H1 (cell line): ENCODE data around the gene PFKP. TPM values are rescaled to one million over a fixed set of nuclear protein-coding genes. Genes with fewer than 3 reads are reported as not detected.

Experiments used
- CTCF ChIA-PET: fragments of 300-600 bp; sonication (Branson Sonifier 250); formaldehyde crosslinking; loops from one replicate; lab custom pipeline; 2021; ENCODE audit not compliant: partially characterized antibody; lab: Charles Lee
- POLR2A ChIA-PET: fragments of 300-600 bp; sonication (Branson Sonifier 250); formaldehyde crosslinking; loops from one replicate; lab custom pipeline; 2021; ENCODE audit warnings: inconsistent platforms; ENCODE audit not compliant: partially characterized antibody; lab: Charles Lee
- DNase-seq, 2 experiments: peaks; one replicate each; pipeline versions ENCODE4 v3.0.0 to v3.0.0-alpha.2; 2010 to 2022; ENCODE audit warnings: low spot score in 2 of 2, low read depth in 1 of 2, mixed read lengths in 1 of 2
- FAIRE-seq: peaks from 2 replicates; lab custom pipeline; 2011; peaks lifted over from hg19 to GRCh38; lab: Jason Lieb, UNC
- H2AFZ ChIP-seq: 2 replicates; pipeline ENCODE4 v1.8.1; 2012; ENCODE audit warnings: low read length, inconsistent platforms
- H2AK5ac ChIP-seq: 2 replicates; pipeline ENCODE4 v1.6.1; 2013; ENCODE audit warnings: low read depth, low read length
- H2BK120ac ChIP-seq: replicated peaks from 2 replicates; pipeline ENCODE3; 2013; ENCODE audit warnings: low read depth, low read length, inconsistent platforms
- H2BK12ac ChIP-seq: 2 replicates; pipeline ENCODE4 v1.6.1; 2013; ENCODE audit warnings: low read depth, low read length
- H2BK15ac ChIP-seq: 2 replicates; pipeline ENCODE4 v1.6.1; 2013; ENCODE audit warnings: low read length
- H2BK20ac ChIP-seq: 2 replicates; pipeline ENCODE4 v1.6.1; 2013; ENCODE audit warnings: low read length
- H2BK5ac ChIP-seq: 2 replicates; pipeline ENCODE4 v1.6.1; 2013; ENCODE audit warnings: low read depth, low read length
- H3K14ac ChIP-seq: 2 replicates; pipeline ENCODE4 v1.6.1; 2013; ENCODE audit warnings: inconsistent platforms; ENCODE audit not compliant: insufficient read length
- H3K18ac ChIP-seq: 2 replicates; pipeline ENCODE4 v1.6.1; 2013; ENCODE audit warnings: low read length; ENCODE audit errors: extremely low read depth
- H3K23ac ChIP-seq: 2 replicates; pipeline ENCODE4 v1.6.1; 2013; ENCODE audit warnings: inconsistent platforms; ENCODE audit not compliant: insufficient read length
- H3K23me2 ChIP-seq: 2 replicates; pipeline ENCODE4 v1.6.1; 2013; ENCODE audit warnings: low read depth, low read length
- H3K27ac ChIP-seq: 2 replicates; pipeline ENCODE4 v1.6.1; 2011; ENCODE audit warnings: low read depth, low read length, inconsistent platforms
- H3K27me3 ChIP-seq, 4 experiments: replicated peaks in 1 of 4; 1 replicate in 1 of 4; 2 replicates in 3 of 4; pipeline versions ENCODE4 v1.6.1 to v1.8.1; 2011 to 2013; ENCODE audit warnings: low read length in 3 of 4, mild to moderate bottlenecking in 3 of 4, inconsistent platforms in 2 of 4, mixed read lengths in 2 of 4, moderate library complexity in 1 of 4; ENCODE audit not compliant: control insufficient read depth in 3 of 4, insufficient read depth in 3 of 4; ENCODE audit errors: extremely low read depth in 1 of 4
- H3K36me3 ChIP-seq, 4 experiments: 2 replicates each; pipeline versions ENCODE4 v1.6.1 to v1.8.1; 2011 to 2013; ENCODE audit warnings: mild to moderate bottlenecking in 4 of 4, low read length in 3 of 4, moderate library complexity in 2 of 4, control low read depth in 1 of 4, inconsistent platforms in 1 of 4; ENCODE audit not compliant: insufficient read depth in 4 of 4, control insufficient read depth in 2 of 4
- H3K4ac ChIP-seq: replicated peaks from 2 replicates; pipeline ENCODE3; 2013; ENCODE audit warnings: low read length, low read depth, mixed read lengths, inconsistent platforms; ENCODE audit not compliant: insufficient read length
- H3K4me1 ChIP-seq, 4 experiments: replicated peaks in 1 of 4; 1 replicate in 1 of 4; 2 replicates in 3 of 4; pipeline versions ENCODE4 v1.6.1 to v1.8.1; 2011 to 2013; ENCODE audit warnings: low read length in 3 of 4, inconsistent platforms in 2 of 4, mixed read lengths in 1 of 4; ENCODE audit not compliant: insufficient read depth in 4 of 4, control insufficient read depth in 3 of 4
- H3K4me2 ChIP-seq, 2 experiments: 2 replicates each; pipeline versions ENCODE4 v1.6.1 to v1.8.1; 2011 to 2013; ENCODE audit warnings: low read depth in 2 of 2, low read length in 2 of 2, control low read depth in 1 of 2, inconsistent platforms in 1 of 2, mild to moderate bottlenecking in 1 of 2; ENCODE audit not compliant: insufficient read depth in 1 of 2
- H3K4me3 ChIP-seq, 4 experiments: fragments of 200-600, 300-600 bp in 1 of 4; sonication (generic), shearing (Covaris generic), sonication (Bioruptor Twin) in 1 of 4; 2 replicates each; pipeline versions ENCODE4 v1.5.1 to v1.8.1; 2011 to 2016; ENCODE audit warnings: low read length in 4 of 4, low read depth in 3 of 4, control low read depth in 2 of 4, inconsistent platforms in 2 of 4, mild to moderate bottlenecking in 2 of 4, mixed read lengths in 1 of 4, moderate library complexity in 1 of 4; ENCODE audit not compliant: insufficient read depth in 2 of 4; ENCODE audit errors: extremely low read depth in 1 of 4
- H3K56ac ChIP-seq: replicated peaks from 2 replicates; pipeline ENCODE3; 2013; ENCODE audit warnings: low read depth, mild to moderate bottlenecking, mixed read lengths, low read length, inconsistent platforms; ENCODE audit not compliant: insufficient read length
- H3K79me1 ChIP-seq: 2 replicates; pipeline ENCODE4 v1.6.1; 2013; ENCODE audit warnings: low read depth, low read length, control low read depth
- H3K79me2 ChIP-seq, 2 experiments: 2 replicates each; pipeline versions ENCODE4 v1.6.1 to v1.8.1; 2012 to 2013; ENCODE audit warnings: low read length in 2 of 2, mild to moderate bottlenecking in 2 of 2, inconsistent platforms in 1 of 2; ENCODE audit not compliant: insufficient read depth in 2 of 2, control insufficient read depth in 1 of 2
- H3K9ac ChIP-seq, 4 experiments: replicated peaks in 1 of 4; 1 replicate in 1 of 4; 2 replicates in 3 of 4; pipeline versions ENCODE4 v1.6.1 to v1.8.1; 2011 to 2013; ENCODE audit warnings: low read depth in 3 of 4, low read length in 3 of 4, control low read depth in 2 of 4, mild to moderate bottlenecking in 2 of 4, moderate library complexity in 2 of 4, inconsistent platforms in 1 of 4; ENCODE audit errors: extremely low read depth in 1 of 4
- H3K9me3 ChIP-seq, 2 experiments: 2 replicates each; pipeline versions ENCODE4 v1.6.1 to v1.8.1; 2012 to 2013; ENCODE audit warnings: mild to moderate bottlenecking in 2 of 2, moderate library complexity in 2 of 2, control low read depth in 1 of 2, inconsistent platforms in 1 of 2, low read depth in 1 of 2, low read length in 1 of 2, mixed read lengths in 1 of 2; ENCODE audit not compliant: insufficient read depth in 2 of 2
- H4K20me1 ChIP-seq, 2 experiments: replicated peaks in 1 of 2; 2 replicates each; pipeline versions ENCODE3 to v1.8.1; 2011 to 2013; ENCODE audit warnings: inconsistent platforms in 2 of 2, low read length in 2 of 2, mild to moderate bottlenecking in 1 of 2; ENCODE audit not compliant: insufficient read depth in 2 of 2, control insufficient read depth in 1 of 2
- H4K5ac ChIP-seq: 2 replicates; pipeline ENCODE4 v1.6.1; 2013; ENCODE audit warnings: low read length, low read depth, mixed read lengths, inconsistent platforms; ENCODE audit not compliant: insufficient read length
- H4K8ac ChIP-seq: 2 replicates; pipeline ENCODE4 v1.8.0; 2013; ENCODE audit warnings: mild to moderate bottlenecking, moderate library complexity, low read length, inconsistent platforms; ENCODE audit not compliant: insufficient read depth; ENCODE audit errors: extremely low read depth
- H4K91ac ChIP-seq: replicated peaks from 2 replicates; pipeline ENCODE3; 2013; ENCODE audit warnings: low read length, mixed read lengths, inconsistent platforms; ENCODE audit not compliant: insufficient read length
- ASH2L ChIP-seq: fragments of 200-600, 300-600 bp; sonication (generic); IDR thresholded peaks from one replicate; pipeline ENCODE4 v1.7.1; 2017; ENCODE audit warnings: low read length
- FOSL1 ChIP-seq: IDR thresholded peaks from 2 replicates; pipeline ENCODE4 v1.6.1; 2011; ENCODE audit warnings: mild to moderate bottlenecking, low read depth, low read length, moderate library complexity; ENCODE audit not compliant: insufficient read depth
- GABPA ChIP-seq: IDR thresholded peaks from 2 replicates; pipeline ENCODE4 v1.6.1; 2011; ENCODE audit warnings: mild to moderate bottlenecking, low read length, moderate library complexity, borderline replicate concordance; ENCODE audit not compliant: insufficient read depth
- RAD21 ChIP-seq, 2 experiments: IDR thresholded peaks in 1 of 2; conservative IDR thresholded peaks in 1 of 2; 2 replicates each; pipeline ENCODE4 v1.6.1; 2011; ENCODE audit warnings: low read depth in 2 of 2, low read length in 2 of 2, improper control_type of control experiment in 1 of 2, inconsistent platforms in 1 of 2, mild to moderate bottlenecking in 1 of 2, moderate library complexity in 1 of 2
- RFX5 ChIP-seq: IDR thresholded peaks from 2 replicates; pipeline ENCODE4 v1.6.1; 2011; ENCODE audit warnings: low read depth, low read length, improper control_type of control experiment, borderline replicate concordance
- SP2 ChIP-seq: IDR thresholded peaks from 2 replicates; pipeline ENCODE4 v1.6.1; 2012; ENCODE audit warnings: mild to moderate bottlenecking, low read length, inconsistent platforms
- SP4 ChIP-seq: IDR thresholded peaks from 2 replicates; pipeline ENCODE4 v1.6.1; 2012; ENCODE audit warnings: low read length, inconsistent platforms
- TAF1 ChIP-seq: IDR thresholded peaks from 2 replicates; pipeline ENCODE4 v1.6.1; 2011; ENCODE audit warnings: mild to moderate bottlenecking, low read depth, low read length
- TCF12 ChIP-seq: IDR thresholded peaks from 2 replicates; pipeline ENCODE4 v1.6.1; 2011; ENCODE audit warnings: low read depth, mild to moderate bottlenecking, low read length
- WGBS, 2 experiments: shearing (Covaris generic) in 1 of 2; methylation state at CpG; one replicate each; pipeline versions ENCODE4 v1.1.6 to v1.1.7; 2013 to 2015; ENCODE audit warnings: low lambda C conversion rate in 2 of 2, mixed read lengths in 2 of 2, inconsistent platforms in 1 of 2, low coverage in 1 of 2, missing lambda C conversion rate in 1 of 2; ENCODE audit not compliant: insufficient replicate concordance in 2 of 2, insufficient coverage in 1 of 2, insufficient read length in 1 of 2; ENCODE audit errors: extremely low coverage in 1 of 2, missing lambda C conversion rate in 1 of 2; 5-methylcytosine and 5-hydroxymethylcytosine counted together
- polyA plus RNA-seq, 7 experiments: library from polyadenylated mRNA; depleted of rRNA in 3 of 7; stranded (reverse) in 5 of 7; unstranded in 2 of 7; fragments of >200 nt in 5 of 7; fragments of 200-250 nt in 2 of 7; gene quantifications; 1 replicate in 5 of 7; 2 replicates in 1 of 7; 4 replicates in 1 of 7; pipeline versions ENCODE4 v1.2.1 to v1.2.3, GENCODE V29; 2011 to 2013; ENCODE audit warnings: missing spikeins in 2 of 7, mixed read lengths in 2 of 7
- total RNA-seq: library from RNA; stranded (reverse); fragmentation: NEBNext Ultra II Directional; extraction: Animal tissue kit (Norgen Biotek cat#: 25700); gene quantifications from 2 replicates; pipeline ENCODE4 v1.2.1, GENCODE V29; 2021
- TF ChIP-seq, protein P1 (sequence below), 3 experiments: IDR thresholded peaks; 1 replicate in 2 of 3; 2 replicates in 1 of 3; pipeline versions ENCODE4 v1.5.1 to v1.6.1; 2011; ENCODE audit warnings: low read length in 3 of 3, mild to moderate bottlenecking in 3 of 3, inconsistent platforms in 2 of 3, low read depth in 1 of 3, moderate library complexity in 1 of 3; ENCODE audit not compliant: insufficient read depth in 1 of 3; ENCODE audit errors: control extremely low read depth in 1 of 3
- TF ChIP-seq, protein P2 (sequence below): IDR thresholded peaks from 2 replicates; pipeline ENCODE4 v1.6.1; 2011; ENCODE audit warnings: low read length, improper control_type of control experiment

PFKP gene
- total and polyA plus RNA-seq, 2 of the 8 experiments (the other 6 are each of a cell fraction or from before 2014, with no cell fraction given), result 51.2 to 128 TPM

DNA sequence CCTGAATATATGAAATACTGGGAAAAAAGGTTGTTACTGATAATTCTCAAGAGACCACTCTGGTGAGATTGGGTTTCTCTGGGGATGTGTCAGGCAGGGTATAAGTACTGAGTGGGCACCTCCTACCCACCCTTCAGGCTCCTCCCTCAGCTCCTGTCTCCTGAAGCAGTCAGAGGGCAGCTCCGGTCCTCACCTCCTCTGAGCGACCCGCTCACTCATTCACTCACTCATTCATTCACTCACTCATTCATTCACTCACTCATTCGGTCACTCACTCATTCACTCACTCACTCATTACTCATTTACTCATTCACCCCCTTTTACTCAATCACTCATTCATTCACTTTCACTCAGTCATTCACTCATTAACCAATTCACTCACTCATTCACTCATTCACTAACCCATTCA, 6.9 kb upstream of the PFKP start:
- 92 to 100% methylated on average over 1 to 4 of the region's 4 CpGs for WGBS, 2 experiments
- no peak overlapping the region for H2BK12ac ChIP-seq
- no peak for TF ChIP-seq SP2
- TF ChIP-seq RFX5, result no peak
- no peak for TF ChIP-seq TAF1
- TF ChIP-seq, protein P1, sequence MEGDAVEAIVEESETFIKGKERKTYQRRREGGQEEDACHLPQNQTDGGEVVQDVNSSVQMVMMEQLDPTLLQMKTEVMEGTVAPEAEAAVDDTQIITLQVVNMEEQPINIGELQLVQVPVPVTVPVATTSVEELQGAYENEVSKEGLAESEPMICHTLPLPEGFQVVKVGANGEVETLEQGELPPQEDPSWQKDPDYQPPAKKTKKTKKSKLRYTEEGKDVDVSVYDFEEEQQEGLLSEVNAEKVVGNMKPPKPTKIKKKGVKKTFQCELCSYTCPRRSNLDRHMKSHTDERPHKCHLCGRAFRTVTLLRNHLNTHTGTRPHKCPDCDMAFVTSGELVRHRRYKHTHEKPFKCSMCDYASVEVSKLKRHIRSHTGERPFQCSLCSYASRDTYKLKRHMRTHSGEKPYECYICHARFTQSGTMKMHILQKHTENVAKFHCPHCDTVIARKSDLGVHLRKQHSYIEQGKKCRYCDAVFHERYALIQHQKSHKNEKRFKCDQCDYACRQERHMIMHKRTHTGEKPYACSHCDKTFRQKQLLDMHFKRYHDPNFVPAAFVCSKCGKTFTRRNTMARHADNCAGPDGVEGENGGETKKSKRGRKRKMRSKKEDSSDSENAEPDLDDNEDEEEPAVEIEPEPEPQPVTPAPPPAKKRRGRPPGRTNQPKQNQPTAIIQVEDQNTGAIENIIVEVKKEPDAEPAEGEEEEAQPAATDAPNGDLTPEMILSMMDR (IDR thresholded peaks at IDR 0.05; ENCODE audit: control extremely low read depth in 1 of 3, insufficient read depth in 1 of 3, low read depth in 1 of 3, low read length in 3 of 3), result no peak
- no peak for TF ChIP-seq GABPA
- TF ChIP-seq TCF12, result no peak
- TF ChIP-seq RAD21 (IDR thresholded peaks at IDR 0.05 in 1 of 2, conservative IDR thresholded peaks at IDR 0.05 in 1 of 2; ENCODE audit: low read depth in 2 of 2, low read length in 2 of 2), result no peak
- TF ChIP-seq FOSL1, result no peak
- TF ChIP-seq SP4, result no peak
- no peak for TF ChIP-seq ASH2L
- TF ChIP-seq, protein P2, sequence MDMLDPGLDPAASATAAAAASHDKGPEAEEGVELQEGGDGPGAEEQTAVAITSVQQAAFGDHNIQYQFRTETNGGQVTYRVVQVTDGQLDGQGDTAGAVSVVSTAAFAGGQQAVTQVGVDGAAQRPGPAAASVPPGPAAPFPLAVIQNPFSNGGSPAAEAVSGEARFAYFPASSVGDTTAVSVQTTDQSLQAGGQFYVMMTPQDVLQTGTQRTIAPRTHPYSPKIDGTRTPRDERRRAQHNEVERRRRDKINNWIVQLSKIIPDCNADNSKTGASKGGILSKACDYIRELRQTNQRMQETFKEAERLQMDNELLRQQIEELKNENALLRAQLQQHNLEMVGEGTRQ, result no peak

More for the DNA sequence above, 6.9 kb upstream of the PFKP start:
- Histone ChIP-seq H3K4ac (no peak overlapping the region), H4K8ac (no peak overlapping the region), H3K79me1 (no peaks in the 10 kb centered on the region), H3K4me3 (no peak overlapping the region), H3K23me2 (peaks cover 2% of the 10 kb centered on the region; the same call in 1 of the 2 replicates), H4K5ac (no peak overlapping the region), H3K4me2 (no peak overlapping the region), H3K56ac (no peak overlapping the region), H3K23ac (no peak overlapping the region), H3K27ac (no peak overlapping the region), H2AFZ (no peak overlapping the region), H3K9me3 (no peaks in the 10 kb centered on the region), H3K79me2 (no peaks in the 10 kb centered on the region), H3K27me3 (peaks cover 0 to 2% (median under 1%) of the 10 kb centered on the region in 4 experiments; a peak in 3 of 7 replicates), H2BK15ac (no peak overlapping the region), H4K20me1 (no peaks in the 10 kb centered on the region), H2BK20ac (no peak overlapping the region), H2AK5ac (no peak overlapping the region), H3K4me1 (no peaks in the 10 kb centered on the region; a peak in 1 of 7 replicates), H2BK5ac (no peak overlapping the region), H3K18ac (no peak overlapping the region), H3K36me3 (no peaks in the 10 kb centered on the region), H4K91ac (no peak overlapping the region), H3K9ac (no peak overlapping the region), H3K14ac (no peak overlapping the region), H2BK120ac (no peak overlapping the region)
- POLR2A ChIA-PET, result no interaction called here
- CTCF ChIA-PET, result no interaction called here
- no peak for FAIRE-seq
- no peak for DNase-seq
